Dermis blood vessel endothelial cell (primary cell): ENCODE data around the gene DPP10. TPM values are rescaled to one million over a fixed set of nuclear protein-coding genes. Genes with fewer than 3 reads are reported as not detected.
"Not testable (repeated sequence)": the region's sequence is repeated elsewhere in the genome, so short reads cannot be mapped to it uniquely, and the experiment has no call there.

Experiments
- DNase-seq: peaks from one replicate; pipeline ENCODE4 v3.0.0; 2010
- total RNA-seq: library from RNA; depleted of rRNA; stranded (reverse); fragments of >200 nt; gene quantifications from 2 replicates; pipeline ENCODE4 v1.2.3, GENCODE V29; 2014

Gene DPP10
- total RNA-seq, 1 donor from 2014 or later = not detected

GRCh38 chr2:114728372-114728771 lies 285.9 kb downstream of the DPP10 start:
- no peak for DNase-seq

GRCh38 chr2:114729026-114729425 lies 286.6 kb downstream of the DPP10 start:
- DNase-seq = no peak

- DNase-seq = no peak
Measured at GRCh38 chr2:114735126-114735525, 292.7 kb downstream of the DPP10 start.

GRCh38 chr2:114742245-114742644 lies 299.8 kb downstream of the DPP10 start:
- no peak for DNase-seq

GRCh38 chr2:114745700-114746099 lies 303.3 kb downstream of the DPP10 start:
- no peak for DNase-seq

- not testable (repeated sequence) for DNase-seq
Measured at GRCh38 chr2:114748175-114748574, 305.7 kb downstream of the DPP10 start.

- no peak for DNase-seq
Measured at GRCh38 chr2:114752425-114752824, 310.0 kb downstream of the DPP10 start.

GRCh38 chr2:114753145-114753544 lies 310.7 kb downstream of the DPP10 start:
- no peak for DNase-seq

GRCh38 chr2:114754907-114755563 lies 312.6 kb downstream of the DPP10 start:
- no peak for DNase-seq

- no peak for DNase-seq
Measured at GRCh38 chr2:114762376-114762775, 319.9 kb downstream of the DPP10 start.

- DNase-seq = no peak
Measured at GRCh38 chr2:114762986-114763385, 320.5 kb downstream of the DPP10 start.

GRCh38 chr2:114769110-114769509 lies 326.7 kb downstream of the DPP10 start:
- no peak for DNase-seq

- DNase-seq = no peak
Measured at GRCh38 chr2:114769991-114770390, 327.6 kb downstream of the DPP10 start.

- DNase-seq = no peak
Measured at GRCh38 chr2:114784046-114784445, 341.6 kb downstream of the DPP10 start.

GRCh38 chr2:114784890-114785583 lies 342.6 kb downstream of the DPP10 start:
- DNase-seq = no peak

- no peak for DNase-seq
Measured at GRCh38 chr2:114786901-114787300, 344.5 kb downstream of the DPP10 start.

- DNase-seq = no peak
Measured at GRCh38 chr2:114787486-114787885, 345.0 kb downstream of the DPP10 start.

- no peak for DNase-seq
Measured at GRCh38 chr2:114789989-114790388, 347.5 kb downstream of the DPP10 start.

GRCh38 chr2:114797540-114797939 lies 355.1 kb downstream of the DPP10 start:
- no peak for DNase-seq

- DNase-seq = no peak
Measured at GRCh38 chr2:114797942-114798341, 355.5 kb downstream of the DPP10 start.

GRCh38 chr2:114800371-114800770 lies 357.9 kb downstream of the DPP10 start:
- no peak for DNase-seq

- DNase-seq = no peak
Measured at GRCh38 chr2:114805195-114805594, 362.8 kb downstream of the DPP10 start.

- no peak for DNase-seq
Measured at GRCh38 chr2:114810092-114810491, 367.7 kb downstream of the DPP10 start.

- no peak for DNase-seq
Measured at GRCh38 chr2:114812261-114812660, 369.8 kb downstream of the DPP10 start.

- no peak for DNase-seq
Measured at GRCh38 chr2:114814355-114814754, 371.9 kb downstream of the DPP10 start.
